H9 (cell line): ENCODE results near the gene KRTAP10-3. TPM values are rescaled to one million over a fixed set of nuclear protein-coding genes. Genes with fewer than 3 reads are reported as not detected.

Experiments
- DNase-seq: peaks from one replicate; pipeline ENCODE4 v3.0.0-alpha.2; 2017
- H2AFZ ChIP-seq: one replicate; pipeline ENCODE4 v1.6.1; 2013; ENCODE audit warnings: mild to moderate bottlenecking, low read length, control low read depth, moderate library complexity
- H2AK5ac ChIP-seq: 2 replicates; pipeline ENCODE4 v1.6.1; 2013; ENCODE audit warnings: low read length, control low read depth, mixed read lengths; ENCODE audit not compliant: insufficient read length
- H2BK120ac ChIP-seq: one replicate; pipeline ENCODE4 v1.6.1; 2013; ENCODE audit warnings: low read depth, mild to moderate bottlenecking, low read length, control low read depth, inconsistent platforms; ENCODE audit not compliant: poor library complexity, severe bottlenecking
- H2BK12ac ChIP-seq: 2 replicates; pipeline ENCODE4 v1.6.1; 2013; ENCODE audit warnings: low read length, control low read depth, mixed read lengths, low read depth; ENCODE audit not compliant: insufficient read length
- H2BK15ac ChIP-seq: 2 replicates; pipeline ENCODE4 v1.6.1; 2013; ENCODE audit warnings: low read depth, low read length, control low read depth
- H2BK20ac ChIP-seq: one replicate; pipeline ENCODE4 v1.6.1; 2013; ENCODE audit warnings: low read depth, mild to moderate bottlenecking, low read length, control low read depth, inconsistent platforms; ENCODE audit not compliant: poor library complexity, severe bottlenecking
- H2BK5ac ChIP-seq: 2 replicates; pipeline ENCODE4 v1.6.1; 2013; ENCODE audit warnings: low read length, control low read depth, mixed read lengths; ENCODE audit not compliant: insufficient read length
- H3K14ac ChIP-seq: 2 replicates; pipeline ENCODE4 v1.6.1; 2013; ENCODE audit warnings: low read length, control low read depth; ENCODE audit not compliant: insufficient read depth
- H3K18ac ChIP-seq: 2 replicates; pipeline ENCODE4 v1.6.1; 2013; ENCODE audit warnings: low read depth, mild to moderate bottlenecking, mixed read lengths, low read length, control low read depth; ENCODE audit not compliant: insufficient read length
- H3K23ac ChIP-seq: 2 replicates; pipeline ENCODE4 v1.6.1; 2013; ENCODE audit warnings: low read length, control low read depth, mixed read lengths, low read depth; ENCODE audit not compliant: insufficient read length
- H3K23me2 ChIP-seq: 2 replicates; pipeline ENCODE4 v1.6.1; 2013; ENCODE audit warnings: low read depth, mild to moderate bottlenecking, mixed read lengths, low read length, control low read depth; ENCODE audit not compliant: insufficient read length, poor library complexity, severe bottlenecking
- H3K27ac ChIP-seq: 2 replicates; pipeline ENCODE4 v1.5.1; 2013; ENCODE audit warnings: low read length, control low read depth, mixed read lengths, low read depth; ENCODE audit not compliant: insufficient read length
- H3K27me3 ChIP-seq: 2 replicates; pipeline ENCODE4 v1.6.1; 2013; ENCODE audit warnings: low read length, control low read depth, inconsistent platforms; ENCODE audit not compliant: insufficient read depth
- H3K4ac ChIP-seq: 2 replicates; pipeline ENCODE4 v1.6.1; 2013; ENCODE audit warnings: low read depth, mild to moderate bottlenecking, control low read depth, inconsistent platforms, low read length, moderate library complexity
- H3K4me1 ChIP-seq: 2 replicates; pipeline ENCODE4 v1.6.1; 2013; ENCODE audit warnings: low read length, control low read depth, inconsistent platforms; ENCODE audit not compliant: insufficient read depth
- H3K4me2 ChIP-seq: 2 replicates; pipeline ENCODE4 v1.6.1; 2013; ENCODE audit warnings: low read length, control low read depth, mixed read lengths; ENCODE audit not compliant: insufficient read length, insufficient read depth
- H3K56ac ChIP-seq: 2 replicates; pipeline ENCODE4 v1.6.1; 2013; ENCODE audit warnings: low read depth, mild to moderate bottlenecking, mixed read lengths, low read length, control low read depth; ENCODE audit not compliant: insufficient read length
- H3K79me1 ChIP-seq: 2 replicates; pipeline ENCODE4 v1.6.1; 2013; ENCODE audit warnings: low read depth, mild to moderate bottlenecking, moderate library complexity, low read length, control low read depth, inconsistent platforms; ENCODE audit not compliant: insufficient read depth, poor library complexity, severe bottlenecking
- H3K79me2 ChIP-seq: 2 replicates; pipeline ENCODE4 v1.6.1; 2013; ENCODE audit warnings: low read length, control low read depth, inconsistent platforms; ENCODE audit not compliant: insufficient read depth
- H3K9ac ChIP-seq: 2 replicates; pipeline ENCODE4 v1.6.1; 2013; ENCODE audit warnings: low read length, control low read depth, mixed read lengths; ENCODE audit not compliant: insufficient read length; ENCODE audit errors: extremely low read depth
- H3K9me3 ChIP-seq: one replicate; pipeline ENCODE4 v1.6.1; 2013; ENCODE audit warnings: low read depth, low read length, inconsistent platforms; ENCODE audit not compliant: control insufficient read depth
- H3T11ph ChIP-seq: one replicate; pipeline ENCODE4 v1.6.1; 2013; ENCODE audit warnings: mild to moderate bottlenecking, low read length, control low read depth, inconsistent platforms
- H4K20me1 ChIP-seq: one replicate; pipeline ENCODE4 v1.6.1; 2013; ENCODE audit not compliant: control insufficient read depth, insufficient read length, insufficient read depth
- H4K5ac ChIP-seq: 2 replicates; pipeline ENCODE4 v1.6.1; 2013; ENCODE audit warnings: low read depth, mild to moderate bottlenecking, mixed read lengths, low read length, control low read depth; ENCODE audit not compliant: insufficient read length
- H4K8ac ChIP-seq: replicated peaks from 2 replicates; pipeline ENCODE4 v1.6.1; 2013; ENCODE audit warnings: low read length, control low read depth, mixed read lengths, low read depth; ENCODE audit not compliant: insufficient read length
- H4K91ac ChIP-seq: 2 replicates; pipeline ENCODE4 v1.6.1; 2013; ENCODE audit warnings: low read depth, mild to moderate bottlenecking, moderate library complexity, mixed read lengths, low read length, control low read depth; ENCODE audit not compliant: insufficient read length
- H3K27ac Mint-ChIP-seq, 3 experiments: 2 replicates in 2 of 3; 3 replicates in 1 of 3; pipeline ENCODE4 v1.8.0; 2020 to 2021; ENCODE audit warnings: mixed read lengths in 3 of 3, mild to moderate bottlenecking in 1 of 3, moderate library complexity in 1 of 3
- H3K27me3 Mint-ChIP-seq: 2 replicates; pipeline ENCODE4 v1.8.0; 2021; ENCODE audit warnings: low read depth, mild to moderate bottlenecking, moderate library complexity, mixed read lengths
- H3K36me3 Mint-ChIP-seq, 3 experiments: 2 replicates in 2 of 3; 3 replicates in 1 of 3; pipeline ENCODE4 v1.8.0; 2020 to 2021; ENCODE audit warnings: low read depth in 3 of 3, mixed read lengths in 3 of 3; ENCODE audit not compliant: insufficient read depth in 1 of 3
- H3K4me1 Mint-ChIP-seq, 2 experiments: 2 replicates each; pipeline ENCODE4 v1.8.0; 2020; ENCODE audit warnings: mixed read lengths in 2 of 2
- H3K4me3 Mint-ChIP-seq, 2 experiments: 2 replicates in 1 of 2; 3 replicates in 1 of 2; pipeline ENCODE4 v1.8.0; 2020 to 2021; ENCODE audit warnings: mild to moderate bottlenecking in 2 of 2, mixed read lengths in 2 of 2, moderate library complexity in 1 of 2
- H3K9me3 Mint-ChIP-seq, 2 experiments: 2 replicates in 1 of 2; 3 replicates in 1 of 2; pipeline ENCODE4 v1.8.0; 2020; ENCODE audit warnings: mild to moderate bottlenecking in 2 of 2, mixed read lengths in 2 of 2, moderate library complexity in 1 of 2
- WGBS: extraction: QIAGEN DNeasy Blood & Tissue Kit; methylation state at CpG from one replicate; pipeline ENCODE4 v1.1.7; 2013; ENCODE audit warnings: missing lambda C conversion rate, low lambda C conversion rate, mixed read lengths; ENCODE audit not compliant: insufficient read length; ENCODE audit errors: extremely low coverage; 5-methylcytosine and 5-hydroxymethylcytosine counted together
- total RNA-seq: library from RNA; stranded (reverse); gene quantifications from 2 replicates; pipeline ENCODE4 v1.2.1, GENCODE V29; 2021
- TF ChIP-seq, protein P1 (sequence below): fragments of 200-600 bp; sonication (generic); conservative IDR thresholded peaks from 3 replicates; pipeline ENCODE4 v1.8.0; 2021; ENCODE audit warnings: antibody characterized with exemption, mild to moderate bottlenecking

Gene KRTAP10-3
- total RNA-seq, 1 experiment from 2014 or later, result not detected

DNA sequence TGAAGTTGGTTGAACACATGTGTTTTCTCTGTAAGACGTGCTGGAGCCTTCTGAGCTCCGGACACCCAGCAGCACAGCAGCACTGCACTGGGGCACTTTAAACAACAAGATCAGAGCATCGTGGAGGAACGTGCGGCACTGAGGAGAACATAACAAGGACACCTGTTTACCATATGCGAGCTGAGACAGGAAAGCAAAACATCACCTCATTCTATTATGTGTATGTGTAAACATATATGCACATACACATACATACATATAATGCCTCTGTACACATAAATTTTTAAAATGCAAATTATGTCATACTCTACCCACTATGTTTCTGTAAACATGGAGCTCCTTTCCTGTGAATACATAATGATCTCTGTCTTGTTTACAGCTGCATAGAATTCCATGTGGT is 36.9 kb upstream of the KRTAP10-3 start:
- peaks cover 0 to 4% (median 0%) of the 10 kb centered on the region in 3 experiments; a peak in 1 of 7 replicates for H3K36me3 Mint-ChIP-seq

More for the DNA sequence above, 36.9 kb upstream of the KRTAP10-3 start:
- no peaks in the 10 kb centered on the region for H4K20me1 ChIP-seq
- no peak overlapping the region for H3K4ac ChIP-seq
- no peak overlapping the region for H3K18ac ChIP-seq
- H2BK15ac ChIP-seq, result no peak overlapping the region
- H3K27ac ChIP-seq, result no peak overlapping the region
- no peak overlapping the region for H2BK5ac ChIP-seq
- no peak overlapping the region for H4K91ac ChIP-seq
- no peak overlapping the region for H2AFZ ChIP-seq
- H3K4me2 ChIP-seq, result no peak overlapping the region
- no peak overlapping the region for H3K23ac ChIP-seq
- no peaks in the 10 kb centered on the region for H3K79me2 ChIP-seq
- Mint-ChIP-seq H3K4me1 (peaks cover 53 to 55% of the 10 kb centered on the region in 2 experiments), H3K27ac (no peak overlapping the region), H3K4me3 (no peak overlapping the region), H3K9me3 (no peaks in the 10 kb centered on the region; a peak in 2 of 5 replicates), H3K27me3 (no peaks in the 10 kb centered on the region; the same call in none of the 2 replicates)
- H2BK12ac ChIP-seq, result peak overlapping the region; percentile 63
- no peaks in the 10 kb centered on the region for H3K27me3 ChIP-seq
- no peaks in the 10 kb centered on the region for H3K9me3 ChIP-seq
- H3K23me2 ChIP-seq, result no peaks in the 10 kb centered on the region
- WGBS, result no CpG with 5 or more reads among the region's 6 CpGs
- no peak overlapping the region for H4K5ac ChIP-seq
- no peak overlapping the region for H3T11ph ChIP-seq
- no peak overlapping the region for H2BK20ac ChIP-seq
- H2AK5ac ChIP-seq, result no peak overlapping the region
- TF ChIP-seq, protein P1, sequence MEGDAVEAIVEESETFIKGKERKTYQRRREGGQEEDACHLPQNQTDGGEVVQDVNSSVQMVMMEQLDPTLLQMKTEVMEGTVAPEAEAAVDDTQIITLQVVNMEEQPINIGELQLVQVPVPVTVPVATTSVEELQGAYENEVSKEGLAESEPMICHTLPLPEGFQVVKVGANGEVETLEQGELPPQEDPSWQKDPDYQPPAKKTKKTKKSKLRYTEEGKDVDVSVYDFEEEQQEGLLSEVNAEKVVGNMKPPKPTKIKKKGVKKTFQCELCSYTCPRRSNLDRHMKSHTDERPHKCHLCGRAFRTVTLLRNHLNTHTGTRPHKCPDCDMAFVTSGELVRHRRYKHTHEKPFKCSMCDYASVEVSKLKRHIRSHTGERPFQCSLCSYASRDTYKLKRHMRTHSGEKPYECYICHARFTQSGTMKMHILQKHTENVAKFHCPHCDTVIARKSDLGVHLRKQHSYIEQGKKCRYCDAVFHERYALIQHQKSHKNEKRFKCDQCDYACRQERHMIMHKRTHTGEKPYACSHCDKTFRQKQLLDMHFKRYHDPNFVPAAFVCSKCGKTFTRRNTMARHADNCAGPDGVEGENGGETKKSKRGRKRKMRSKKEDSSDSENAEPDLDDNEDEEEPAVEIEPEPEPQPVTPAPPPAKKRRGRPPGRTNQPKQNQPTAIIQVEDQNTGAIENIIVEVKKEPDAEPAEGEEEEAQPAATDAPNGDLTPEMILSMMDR, result no peak
- DNase-seq, result no peak
- H3K14ac ChIP-seq, result no peak overlapping the region
- H4K8ac ChIP-seq, result no peak overlapping the region
- H3K4me1 ChIP-seq, result no peaks in the 10 kb centered on the region; the same call in 1 of the 2 replicates
- no peaks in the 10 kb centered on the region for H3K79me1 ChIP-seq
- H2BK120ac ChIP-seq, result no peak overlapping the region
- no peak overlapping the region for H3K9ac ChIP-seq
- no peak overlapping the region for H3K56ac ChIP-seq
